ENCODE measurements around the gene ZFP64.
"Not testable (repeated sequence)": the region's sequence is repeated elsewhere in the genome, so short reads cannot be mapped to it uniquely, and the experiment has no call there.

The ZFP64 gene

GRCh38 chr20:52153896-52154295, 37.7 kb downstream of the ZFP64 start:
- no peak for DNase-seq

DNA sequence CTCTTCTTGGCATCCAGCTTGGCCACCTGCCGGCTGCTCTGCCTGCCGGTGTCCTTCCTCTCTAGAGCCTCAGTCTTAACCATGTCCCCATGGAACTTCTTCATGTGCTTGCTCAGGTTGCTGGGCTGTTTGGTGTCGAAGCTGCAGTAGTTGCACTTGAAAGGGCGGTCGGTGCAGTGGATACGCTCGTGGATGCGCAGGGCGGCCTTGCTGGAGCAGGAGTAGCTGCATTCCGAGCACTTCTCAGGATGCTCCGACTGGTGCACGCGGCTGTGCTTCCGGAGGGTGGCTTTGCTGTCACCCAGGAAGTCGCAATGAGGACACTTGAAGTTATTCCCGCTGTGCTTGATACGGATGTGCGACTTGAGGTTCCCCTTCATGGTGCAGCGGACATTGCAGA, 38.7 kb downstream of the ZFP64 start:
- no peak for DNase-seq

DNA sequence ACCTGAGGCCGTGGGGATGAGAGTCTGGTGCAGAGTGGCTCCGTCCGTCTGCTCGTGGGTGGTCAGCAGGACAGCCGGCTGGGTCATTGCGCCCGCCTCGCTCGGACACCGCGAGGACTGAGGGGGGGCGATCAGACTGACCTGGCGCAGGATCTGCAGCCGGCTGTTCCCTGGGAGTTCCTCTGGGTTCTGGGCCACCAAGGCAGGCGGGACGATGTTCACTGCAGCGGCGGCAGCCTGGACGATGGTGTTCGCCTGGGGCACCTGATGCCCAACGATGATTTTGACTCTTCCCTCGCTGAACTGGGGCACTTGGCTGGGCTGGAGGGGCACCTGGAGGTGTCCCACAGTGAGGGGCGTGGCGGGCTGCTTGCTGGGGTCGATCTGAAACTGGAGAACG, 39.2 kb downstream of the ZFP64 start:
- no peak for DNase-seq

GRCh38 chr20:52150440-52151258, 40.9 kb downstream of the ZFP64 start:
- DNase-seq, result peak; percentile 29

DNA sequence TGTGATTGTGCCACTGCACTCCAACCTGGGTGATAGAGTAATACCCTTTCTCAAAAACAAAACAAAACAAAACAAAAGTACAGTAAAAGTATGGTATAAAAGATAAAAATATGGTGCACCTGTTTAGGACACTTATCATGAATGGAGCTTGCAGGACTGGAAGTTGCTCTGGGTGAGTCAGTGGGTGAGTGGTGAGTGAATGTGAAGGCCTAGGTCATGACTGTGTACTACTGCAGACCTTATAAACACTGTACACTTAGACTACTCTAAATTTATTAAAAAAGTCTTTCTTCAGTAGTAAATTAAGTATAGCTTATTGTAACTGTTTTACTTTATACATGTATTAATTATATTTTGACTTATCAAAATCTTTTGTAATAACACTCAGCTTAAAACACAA, 46.0 kb downstream of the ZFP64 start:
- DNase-seq, result no peak

DNA sequence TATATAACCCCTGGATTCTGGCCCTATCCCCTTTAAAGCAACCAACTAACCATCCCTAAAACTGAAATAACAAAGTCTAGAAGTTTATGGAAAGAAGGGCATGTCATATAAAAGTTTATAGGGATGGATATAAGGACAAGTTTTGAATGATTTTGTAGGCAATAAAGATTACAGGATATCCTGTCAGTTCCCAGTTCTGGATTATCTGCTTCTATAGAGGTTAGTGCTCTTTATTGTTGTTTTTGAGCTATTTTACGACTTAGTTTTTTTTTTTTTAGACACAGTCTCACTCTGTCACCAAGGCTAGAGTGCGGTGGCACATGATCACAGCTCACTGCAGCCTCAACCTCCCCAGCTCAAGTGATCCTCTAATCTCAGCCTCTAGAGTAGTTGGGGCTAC, 48.3 kb downstream of the ZFP64 start:
- DNase-seq, result no peak

GRCh38 chr20:52142757-52143156, 48.8 kb downstream of the ZFP64 start:
- DNase-seq, result no peak

DNA sequence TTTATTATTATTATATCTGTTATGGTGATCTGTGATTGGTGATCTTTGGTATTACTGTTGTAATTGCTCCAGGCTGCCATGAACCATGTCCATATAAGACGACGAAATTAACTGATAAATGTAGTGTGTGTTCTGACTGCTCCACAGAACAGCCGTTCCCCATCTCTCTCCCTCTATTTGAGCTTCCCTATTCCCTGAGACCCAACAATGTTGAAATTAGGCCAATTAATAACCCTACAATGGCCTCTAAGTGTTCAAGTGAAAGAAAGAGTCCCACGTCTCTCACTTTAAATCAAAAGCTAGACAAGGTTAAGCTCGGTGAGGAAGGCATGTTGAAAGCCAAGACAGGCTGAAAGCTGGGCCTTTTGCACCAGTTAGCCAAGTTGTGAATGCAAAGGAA, 51.6 kb downstream of the ZFP64 start:
- DNase-seq, result no peak

GRCh38 chr20:52137850-52138249, 53.7 kb downstream of the ZFP64 start:
- DNase-seq, result no peak

- DNase-seq, result not testable (repeated sequence)
Observed at GRCh38 chr20:52133714-52134113, 57.9 kb downstream of the ZFP64 start.

- no peak for DNase-seq
Observed at GRCh38 chr20:52132337-52132736, 59.2 kb downstream of the ZFP64 start.

GRCh38 chr20:52131048-52131643, 60.4 kb downstream of the ZFP64 start:
- no peak for DNase-seq

- DNase-seq, result no peak
Observed at GRCh38 chr20:52130406-52130805, 61.2 kb downstream of the ZFP64 start.

- DNase-seq, result no peak
Observed at GRCh38 chr20:52129611-52130010, 62.0 kb downstream of the ZFP64 start.

GRCh38 chr20:52127309-52127708, 64.3 kb downstream of the ZFP64 start:
- DNase-seq, result no peak

- DNase-seq, result no peak
Observed at GRCh38 chr20:52124821-52125220, 66.8 kb downstream of the ZFP64 start.

- no peak for DNase-seq
Observed at GRCh38 chr20:52118696-52119095, 72.9 kb downstream of the ZFP64 start.

DNA sequence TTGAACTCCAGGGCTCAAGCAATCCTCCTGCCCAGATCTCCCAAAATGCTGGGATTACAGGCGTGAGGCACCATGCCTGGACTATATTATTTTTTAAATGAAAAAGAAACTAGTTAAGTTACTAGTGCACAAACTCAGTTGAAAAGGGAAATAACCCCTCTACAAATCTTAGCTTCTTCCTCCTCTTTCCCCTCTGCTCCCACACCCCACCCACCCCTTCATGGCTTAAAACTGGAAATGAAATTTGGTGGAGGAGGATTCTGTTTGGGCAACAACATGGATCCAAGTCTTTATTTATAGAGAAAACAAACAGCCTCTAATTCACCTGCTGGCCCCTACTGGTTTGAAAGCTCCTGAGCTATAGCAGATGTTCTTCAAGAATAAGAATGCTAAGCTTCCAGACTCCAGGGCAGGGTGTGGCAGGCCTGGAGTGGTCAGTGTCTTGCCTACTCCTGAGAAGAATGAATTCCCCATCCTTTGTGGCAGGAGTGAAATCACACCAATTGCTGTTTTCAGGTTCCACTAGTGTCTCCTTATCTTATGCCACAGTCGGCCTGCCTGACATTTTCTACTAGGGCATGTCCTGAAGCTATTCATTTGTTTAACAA, 73.5 kb downstream of the ZFP64 start:
- no peak for DNase-seq

DNA sequence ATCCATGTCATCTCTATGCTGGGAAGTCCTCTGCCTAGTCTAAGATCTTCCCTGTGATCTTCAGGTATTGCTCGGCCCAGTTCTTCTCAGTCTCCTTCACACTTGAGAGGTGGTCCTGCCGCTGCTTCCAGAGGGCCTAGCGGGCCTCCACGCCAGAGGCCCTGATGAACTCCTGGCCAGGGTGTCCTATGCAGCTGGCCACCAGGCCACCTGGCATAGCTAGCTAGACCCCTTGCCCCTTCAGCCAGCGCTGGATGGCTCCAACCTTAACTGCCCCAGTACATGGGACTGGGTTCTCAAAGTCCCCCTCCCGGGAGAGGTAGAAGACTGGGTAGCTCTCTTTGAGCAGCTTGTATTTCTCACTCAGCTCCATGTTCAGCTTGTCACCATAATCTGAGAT, 81.1 kb downstream of the ZFP64 start:
- DNase-seq, result no peak

DNA sequence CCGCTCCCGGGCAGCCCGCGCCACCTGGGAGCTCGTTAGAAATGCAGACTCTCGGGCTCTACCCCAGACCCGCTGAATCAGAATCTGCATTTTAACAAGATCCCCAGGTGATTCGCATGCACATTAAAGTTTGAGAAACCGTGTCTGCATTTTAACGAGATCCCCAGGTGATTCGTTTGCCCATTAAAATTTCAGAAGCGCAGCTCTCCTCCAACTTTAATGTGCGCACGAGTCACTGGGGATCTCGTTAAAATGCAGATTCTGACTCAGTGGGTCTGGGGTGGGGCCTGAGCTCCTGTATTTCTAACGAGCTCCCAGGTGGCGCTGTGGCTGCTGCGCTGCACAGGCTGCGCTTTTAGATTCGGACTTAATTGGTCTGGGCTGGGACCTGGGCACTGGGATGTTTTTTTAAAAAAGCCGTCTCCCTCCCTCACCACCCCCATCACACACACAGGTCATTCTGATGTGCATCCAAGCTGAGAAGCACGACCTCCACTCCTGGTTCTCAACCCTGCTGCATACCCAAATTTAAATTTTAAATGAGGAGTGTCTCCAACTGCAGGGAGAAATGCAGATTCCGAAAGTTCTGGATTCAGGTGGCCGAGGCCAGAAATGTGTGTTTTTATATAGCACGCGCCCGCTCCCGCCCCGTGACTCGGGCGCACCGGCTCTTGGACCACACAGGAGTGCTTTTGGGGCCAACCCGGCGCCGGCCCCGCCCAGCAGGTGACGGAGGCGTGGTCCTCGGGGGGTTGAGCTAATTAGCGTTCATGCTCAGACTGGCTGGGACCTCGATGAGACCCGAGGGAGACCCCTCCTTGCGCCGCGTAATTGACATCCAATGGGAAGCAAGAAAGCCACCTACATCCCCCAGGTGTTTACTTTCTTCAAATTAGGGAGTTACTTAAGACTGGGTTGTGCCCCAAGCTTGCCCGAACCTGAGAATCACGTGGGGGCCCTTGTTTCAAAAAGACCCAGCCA, 85.8 kb downstream of the ZFP64 start:
- DNase-seq, result peak; percentile 8

GRCh38 chr20:52104546-52105441, 86.8 kb downstream of the ZFP64 start:
- peak; percentile 10 for DNase-seq
